Amniotic stem cell (primary cell): Measurements from ENCODE around the gene SARS1.
"Not testable (repeated sequence)": the region's sequence is repeated elsewhere in the genome, so short reads cannot be mapped to it uniquely, and the experiment has no call there.

Experiments
- DNase-seq: peaks from one replicate; lab custom pipeline; 2025; lab: John Stamatoyannopoulos, UW

The SARS1 gene

GRCh38 chr1:109192433-109192832 lies 21.3 kb upstream of the SARS1 start:
- DNase-seq, result no peak

GRCh38 chr1:109193653-109194590 lies 19.8 kb upstream of the SARS1 start:
- no peak for DNase-seq

- peak; percentile 91 for DNase-seq
These were observed 16.3 kb upstream of the SARS1 start for GRCh38 chr1:109197158-109198042.

GRCh38 chr1:109198043-109198695 lies 15.5 kb upstream of the SARS1 start:
- peak; percentile 43 for DNase-seq

- no peak for DNase-seq
These were observed 15.0 kb upstream of the SARS1 start for GRCh38 chr1:109198745-109199144.

- no peak for DNase-seq
These were observed 14.0 kb upstream of the SARS1 start for GRCh38 chr1:109199710-109200109.

GRCh38 chr1:109201123-109201703 lies 12.5 kb upstream of the SARS1 start:
- peak; percentile 70 for DNase-seq

GRCh38 chr1:109204484-109204883 lies 9.2 kb upstream of the SARS1 start:
- no peak for DNase-seq

GRCh38 chr1:109206339-109206738 lies 7.4 kb upstream of the SARS1 start:
- no peak for DNase-seq

- no peak for DNase-seq
These were observed 6.1 kb upstream of the SARS1 start for GRCh38 chr1:109207467-109208103.

- DNase-seq, result no peak
These were observed 5.3 kb upstream of the SARS1 start for GRCh38 chr1:109208394-109208793.

GRCh38 chr1:109208836-109209463 lies 4.8 kb upstream of the SARS1 start:
- no peak for DNase-seq

- no peak for DNase-seq
These were observed 3.7 kb upstream of the SARS1 start for GRCh38 chr1:109210058-109210457.

GRCh38 chr1:109213345-109213823 lies 334 bp upstream of the SARS1 start:
- no peak for DNase-seq

- peak; percentile 85 for DNase-seq
These were observed 1.2 kb downstream of the SARS1 start for GRCh38 chr1:109214695-109215623.

GRCh38 chr1:109216662-109217061 lies 2.9 kb downstream of the SARS1 start:
- no peak for DNase-seq

GRCh38 chr1:109218516-109218915 lies 4.8 kb downstream of the SARS1 start:
- no peak for DNase-seq

- not testable (repeated sequence) for DNase-seq
These were observed 7.5 kb downstream of the SARS1 start for GRCh38 chr1:109221201-109221600.

GRCh38 chr1:109225308-109225707 lies 11.6 kb downstream of the SARS1 start:
- no peak for DNase-seq
